Hepatocyte (in vitro differentiated cells): Measurements from ENCODE around the gene PGA3.

Experiments used
- CTCF ChIP-seq: fragments of 200-600 bp; sonication (generic); IDR thresholded peaks from 2 replicates; pipeline ENCODE4 v1.5.1; 2016; ENCODE audit warnings: antibody characterized with exemption, mild to moderate bottlenecking; ENCODE audit not compliant: poor library complexity
- EZH2 ChIP-seq: fragments of 200-600 bp; sonication (generic); IDR thresholded peaks from 2 replicates; pipeline ENCODE4 v1.6.1; 2016; ENCODE audit warnings: antibody characterized with exemption, mild to moderate bottlenecking, borderline replicate concordance
- EZH2phosphoT487 ChIP-seq: fragments of 200-600 bp; sonication (generic); IDR thresholded peaks from one replicate; pipeline ENCODE4 v1.6.1; 2018; ENCODE audit warnings: antibody characterized with exemption, mild to moderate bottlenecking, low read depth, moderate library complexity; ENCODE audit not compliant: unreplicated experiment, severe bottlenecking

DNA sequence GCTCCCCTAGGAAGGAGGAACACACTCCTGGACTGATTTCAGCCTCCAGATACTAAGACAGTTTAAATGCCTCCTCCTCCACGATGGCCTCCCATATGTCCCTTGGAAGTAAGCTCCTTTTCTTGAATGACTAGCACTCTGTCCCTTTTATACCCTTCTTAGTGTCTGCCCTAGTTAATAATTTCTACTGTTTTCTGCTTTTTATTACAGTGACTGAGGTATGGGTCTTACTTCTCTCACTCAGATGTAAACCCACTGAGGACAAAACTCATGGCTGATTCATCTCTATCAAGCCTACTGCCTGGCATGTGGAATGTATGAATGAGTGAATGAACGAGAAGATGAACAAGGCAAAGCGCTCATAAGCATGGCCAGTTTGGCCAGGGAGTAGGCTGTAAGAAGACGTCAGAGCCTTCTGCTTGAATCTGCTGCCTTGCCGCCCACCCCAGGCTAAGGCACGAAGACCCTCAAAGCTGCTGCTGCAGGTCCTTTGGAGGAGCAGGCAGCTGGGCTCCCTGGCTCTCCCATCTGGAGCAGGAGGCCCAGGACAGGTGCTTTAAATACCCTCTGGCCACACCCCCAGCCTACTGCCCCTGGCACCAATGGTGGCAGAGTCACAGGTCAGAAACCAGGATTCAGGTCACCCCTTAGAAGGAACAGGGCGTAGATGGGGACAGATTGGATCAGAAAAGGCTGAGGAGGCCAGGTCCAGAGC is 8.2 kb upstream of the PGA3 start:
- TF ChIP-seq CTCF (no peak), EZH2 (no peak), EZH2phosphoT487 (no peak)
